Activated CD4-positive, alpha-beta T cell treated with anti-CD3 and anti-CD28 coated beads for 48 hours (primary cell): ENCODE data around the gene DNAAF8.

ENCODE experiments used
- DNase-seq: peaks from one replicate; pipeline ENCODE4 v3.0.0-alpha.2; 2020

Gene DNAAF8

GRCh38 chr16:4785758-4786433 lies 51.6 kb downstream of the DNAAF8 start:
- DNase-seq, result no peak

- no peak for DNase-seq
Observed at GRCh38 chr16:4787068-4787467, 52.7 kb downstream of the DNAAF8 start.

- no peak for DNase-seq
Observed at GRCh38 chr16:4787627-4788482, 53.5 kb downstream of the DNAAF8 start, which contains the start of gene SEPTIN12. SEPTIN12 (minus strand) TSS chr16:4788345; CDS start chr16:4787645, 700 bp downstream.

- DNase-seq, result no peak
Observed at GRCh38 chr16:4788489-4788889, 54.2 kb downstream of the DNAAF8 start.

GRCh38 chr16:4788910-4789309 lies 54.6 kb downstream of the DNAAF8 start:
- no peak for DNase-seq

- no peak for DNase-seq
Observed at GRCh38 chr16:4790261-4790660, 55.9 kb downstream of the DNAAF8 start.

- DNase-seq, result no peak
Observed at GRCh38 chr16:4790871-4791270, 56.5 kb downstream of the DNAAF8 start.

GRCh38 chr16:4792951-4793513 lies 58.7 kb downstream of the DNAAF8 start:
- no peak for DNase-seq

- DNase-seq, result no peak
Observed at GRCh38 chr16:4795181-4795827, 61.0 kb downstream of the DNAAF8 start, which contains the start of gene SMIM22. SMIM22 (plus strand) TSS chr16:4795369; CDS start chr16:4795735, 366 bp downstream.

GRCh38 chr16:4795828-4796572 lies 61.7 kb downstream of the DNAAF8 start:
- DNase-seq, result no peak

GRCh38 chr16:4796982-4797804 lies 62.9 kb downstream of the DNAAF8 start:
- DNase-seq, result no peak

- no peak for DNase-seq
Observed at GRCh38 chr16:4797805-4798252, 63.5 kb downstream of the DNAAF8 start.

GRCh38 chr16:4798456-4798855 lies 64.1 kb downstream of the DNAAF8 start:
- no peak for DNase-seq
